Fibroblast of the aortic adventitia (primary cell): Measurements from ENCODE around the gene GPR183. TPM values are rescaled to one million over a fixed set of nuclear protein-coding genes. Genes with fewer than 3 reads are reported as not detected.

Source experiments
- DNase-seq: peaks from one replicate; pipeline ENCODE4 v3.0.0-alpha.2; 2010; ENCODE audit warnings: low read depth
- H3K4me3 ChIP-seq: 2 replicates; pipeline ENCODE4 v1.5.1; 2011; ENCODE audit warnings: low read depth, mild to moderate bottlenecking, control low read depth, low read length, moderate library complexity
- total RNA-seq: library from RNA; depleted of rRNA; stranded (reverse); fragments of >200 nt; gene quantifications from 2 replicates; pipeline ENCODE4 v1.2.3, GENCODE V29; 2012; ENCODE audit warnings: low replicate concordance
- TF ChIP-seq, protein P1 (sequence below): IDR thresholded peaks from 2 replicates; pipeline ENCODE4 v1.5.1; 2011; ENCODE audit warnings: mild to moderate bottlenecking, low read length, control low read depth, inconsistent platforms; ENCODE audit not compliant: insufficient read depth

The GPR183 gene
- total RNA-seq, 1 donor, result not detected

DNA sequence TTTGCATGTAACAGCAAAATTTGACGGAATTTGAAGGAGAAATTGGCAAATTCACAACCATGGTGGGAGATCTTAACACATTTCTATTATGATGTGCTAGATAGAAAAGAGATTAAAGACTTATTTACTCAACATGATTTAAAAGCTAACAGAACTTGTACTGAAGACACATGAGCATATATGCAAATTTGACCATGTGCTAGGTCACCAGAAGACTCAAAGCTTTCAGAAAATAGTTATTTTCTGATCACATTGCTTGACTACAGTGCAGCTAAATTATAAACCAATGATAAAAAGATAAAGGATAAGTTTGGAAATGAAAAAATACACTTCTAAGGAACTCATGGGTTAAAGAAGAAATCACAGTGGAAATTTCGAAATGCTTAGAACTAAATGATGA, 9.1 kb downstream of the GPR183 start:
- no peak overlapping the region for H3K4me3 ChIP-seq
- TF ChIP-seq, protein P1, sequence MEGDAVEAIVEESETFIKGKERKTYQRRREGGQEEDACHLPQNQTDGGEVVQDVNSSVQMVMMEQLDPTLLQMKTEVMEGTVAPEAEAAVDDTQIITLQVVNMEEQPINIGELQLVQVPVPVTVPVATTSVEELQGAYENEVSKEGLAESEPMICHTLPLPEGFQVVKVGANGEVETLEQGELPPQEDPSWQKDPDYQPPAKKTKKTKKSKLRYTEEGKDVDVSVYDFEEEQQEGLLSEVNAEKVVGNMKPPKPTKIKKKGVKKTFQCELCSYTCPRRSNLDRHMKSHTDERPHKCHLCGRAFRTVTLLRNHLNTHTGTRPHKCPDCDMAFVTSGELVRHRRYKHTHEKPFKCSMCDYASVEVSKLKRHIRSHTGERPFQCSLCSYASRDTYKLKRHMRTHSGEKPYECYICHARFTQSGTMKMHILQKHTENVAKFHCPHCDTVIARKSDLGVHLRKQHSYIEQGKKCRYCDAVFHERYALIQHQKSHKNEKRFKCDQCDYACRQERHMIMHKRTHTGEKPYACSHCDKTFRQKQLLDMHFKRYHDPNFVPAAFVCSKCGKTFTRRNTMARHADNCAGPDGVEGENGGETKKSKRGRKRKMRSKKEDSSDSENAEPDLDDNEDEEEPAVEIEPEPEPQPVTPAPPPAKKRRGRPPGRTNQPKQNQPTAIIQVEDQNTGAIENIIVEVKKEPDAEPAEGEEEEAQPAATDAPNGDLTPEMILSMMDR, result no peak

DNA sequence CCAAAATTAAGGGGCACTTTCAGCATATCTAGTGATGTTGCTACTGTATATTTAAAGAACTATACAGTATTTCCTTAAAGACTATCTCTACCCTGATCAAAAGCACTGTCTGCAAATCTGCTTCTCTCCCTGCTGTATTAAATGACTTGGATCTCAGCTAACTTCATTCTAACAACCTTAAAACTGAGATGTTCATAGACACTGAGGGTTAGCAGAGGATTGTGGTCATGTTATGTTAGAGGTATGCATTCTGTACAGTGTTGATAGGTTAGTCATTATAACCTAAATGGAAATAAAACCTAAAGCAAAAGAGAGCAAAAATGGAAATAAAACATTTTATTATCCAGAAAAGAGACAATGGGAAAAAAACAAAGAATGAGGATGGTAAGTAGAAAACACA, 9.9 kb downstream of the GPR183 start:
- no peak overlapping the region for H3K4me3 ChIP-seq
- DNase-seq, result no peak
- TF ChIP-seq, protein P1, result no peak

More for the DNA sequence above, 9.1 kb downstream of the GPR183 start:
- no peak for DNase-seq

DNA sequence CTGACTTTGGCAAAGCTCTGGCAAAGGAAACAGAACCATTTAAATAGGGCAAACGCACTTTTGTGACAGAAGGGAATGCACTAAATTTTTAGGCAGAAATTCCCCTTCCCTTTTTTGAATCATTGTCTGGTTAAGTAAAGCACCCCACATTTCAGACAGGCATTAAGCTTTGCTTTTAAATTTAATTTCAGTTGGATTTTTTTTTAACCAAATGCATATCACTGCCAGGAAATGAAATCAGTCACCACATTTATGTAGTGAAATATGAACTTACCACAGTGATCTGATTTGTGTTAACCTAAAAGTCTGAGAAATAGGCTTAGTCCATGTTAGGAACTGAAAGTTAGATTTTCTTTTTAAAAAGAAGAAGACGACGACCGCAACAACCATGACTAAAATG, 10.8 kb downstream of the GPR183 start:
- TF ChIP-seq, protein P1, result no peak
- no peak for DNase-seq
- no peak overlapping the region for H3K4me3 ChIP-seq

DNA sequence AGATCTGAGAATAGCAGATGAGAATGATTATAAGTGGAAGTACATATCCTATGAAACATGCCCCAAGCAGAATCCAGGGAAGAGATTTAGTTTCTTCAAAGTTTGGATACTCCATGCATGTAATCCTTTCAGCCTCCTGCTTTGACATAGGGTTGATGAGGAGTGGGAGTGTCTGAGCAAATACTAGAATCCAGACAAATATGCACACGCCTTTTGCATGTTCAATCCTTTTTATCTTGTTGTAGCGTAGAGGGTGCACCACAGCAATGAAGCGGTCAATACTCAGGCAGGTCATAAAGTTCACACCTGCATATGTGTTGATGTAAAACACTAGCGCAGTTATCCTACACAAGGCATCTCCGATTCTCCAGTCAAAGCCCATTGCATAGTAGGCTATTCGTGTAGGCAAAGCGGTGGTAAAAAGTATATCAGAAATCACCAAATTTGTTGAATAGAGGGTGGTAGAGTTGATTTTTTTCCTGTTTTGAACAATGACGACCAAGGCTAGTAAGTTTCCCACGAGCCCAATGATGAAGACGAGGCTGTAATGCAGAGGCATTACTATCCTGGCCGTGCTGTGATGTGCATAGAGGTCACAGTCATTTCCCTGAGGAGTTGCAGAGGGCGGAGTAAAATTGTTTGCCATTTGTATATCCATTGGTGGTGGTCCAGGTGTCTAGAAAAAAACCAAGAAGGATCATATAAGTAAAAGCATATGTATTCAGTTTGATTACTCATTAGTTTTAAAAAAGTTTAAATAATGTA, 11.5 kb downstream of the GPR183 start:
- DNase-seq, result no peak
- TF ChIP-seq, protein P1, result no peak
- H3K4me3 ChIP-seq, result no peak overlapping the region

DNA sequence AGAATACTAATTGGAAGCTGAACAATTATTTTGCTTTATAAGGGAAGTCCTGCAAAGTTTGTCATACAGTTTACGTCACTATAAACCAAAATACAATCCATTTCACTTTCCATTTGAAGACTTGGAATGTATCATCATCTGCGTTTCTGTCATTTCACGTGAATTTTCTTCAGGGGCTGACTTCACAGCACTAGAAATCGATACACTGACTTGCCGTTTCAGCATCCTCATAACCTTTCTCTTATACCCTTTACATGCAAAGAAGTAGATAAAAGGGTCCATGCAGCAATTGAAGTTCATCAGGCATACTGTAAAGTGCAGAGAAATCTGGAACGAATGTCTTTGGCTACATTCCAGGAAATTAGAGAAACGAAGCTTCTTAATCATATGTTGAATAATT, 12.2 kb downstream of the GPR183 start:
- H3K4me3 ChIP-seq, result no peak overlapping the region
- DNase-seq, result no peak
- TF ChIP-seq, protein P1, result no peak

DNA sequence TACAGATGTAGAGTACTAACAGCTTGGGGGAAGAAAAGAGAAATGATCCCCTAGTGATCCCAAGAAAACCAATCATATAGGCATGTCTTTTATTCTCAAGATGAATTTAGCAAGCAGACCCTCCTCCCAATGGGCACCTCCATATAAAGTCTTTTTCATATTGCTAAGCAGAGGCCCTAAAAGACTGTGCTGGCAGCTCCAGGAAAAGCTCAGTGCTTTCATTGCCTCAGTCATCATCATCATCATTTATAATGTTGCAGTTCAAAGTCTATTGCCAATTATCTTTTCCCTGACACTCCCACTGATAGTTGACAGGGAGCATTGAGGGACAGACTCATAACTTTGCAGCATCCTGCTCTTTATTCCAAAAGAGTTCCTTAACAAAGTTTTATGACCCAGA, 13.0 kb downstream of the GPR183 start:
- H3K4me3 ChIP-seq, result no peak overlapping the region
- TF ChIP-seq, protein P1, result no peak
- DNase-seq, result no peak

DNA sequence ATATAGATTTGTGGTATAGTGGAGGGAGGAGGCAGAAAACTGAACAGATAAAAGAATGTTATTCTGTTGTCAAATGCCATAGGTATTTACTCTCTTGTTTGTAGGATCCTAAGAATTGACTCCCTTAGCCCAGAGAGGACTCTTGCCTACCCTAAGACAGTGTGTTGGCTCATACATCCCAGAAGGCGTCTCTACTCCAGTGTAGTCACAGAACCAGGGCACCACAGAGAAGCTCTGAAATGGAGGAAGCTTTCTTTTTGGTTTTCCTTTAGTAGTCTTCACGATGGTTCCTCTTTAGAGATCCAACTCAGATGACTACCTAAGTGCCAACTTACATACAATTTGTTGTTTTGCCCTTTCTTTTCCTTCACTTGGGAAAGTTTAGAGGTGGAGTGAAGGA, 14.0 kb downstream of the GPR183 start:
- DNase-seq, result no peak
- TF ChIP-seq, protein P1, result no peak
- H3K4me3 ChIP-seq, result no peak overlapping the region
